HL-60 (cell line): ENCODE measurements around the gene PARD3.

Source experiments
- DNase-seq, 2 experiments: peaks; one replicate each; pipeline ENCODE4 v3.0.0-alpha.2; 2010 to 2020; ENCODE audit warnings: low read depth in 1 of 2, low spot score in 1 of 2
- H3K27ac ChIP-seq: fragments of 250-450 bp; sonication (Bioruptor Pico); replicated peaks from 2 replicates; pipeline ENCODE4 v1.5.1; 2020; ENCODE audit warnings: mild to moderate bottlenecking, moderate library complexity
- H3K27me3 ChIP-seq: fragments of 250-450 bp; sonication (Bioruptor Pico); 2 replicates; pipeline ENCODE4 v1.5.1; 2021; ENCODE audit warnings: mild to moderate bottlenecking, moderate library complexity; ENCODE audit not compliant: insufficient read depth, poor library complexity, severe bottlenecking
- H3K4me3 ChIP-seq: replicated peaks from 2 replicates; pipeline ENCODE4 v1.5.1; 2011; ENCODE audit warnings: mild to moderate bottlenecking, control low read depth, low read length; ENCODE audit not compliant: insufficient read depth
- GABPA ChIP-seq: IDR thresholded peaks from 2 replicates; pipeline ENCODE4 v1.6.1; 2012; ENCODE audit warnings: low read depth
- POLR2AphosphoS5 ChIP-seq: IDR thresholded peaks from 2 replicates; pipeline ENCODE4 v1.6.1; 2012; ENCODE audit warnings: low read depth
- SPI1 ChIP-seq: IDR thresholded peaks from 2 replicates; pipeline ENCODE4 v1.6.1; 2012; ENCODE audit warnings: low read depth, mild to moderate bottlenecking, borderline replicate concordance
- TF ChIP-seq, protein P1 (sequence below): IDR thresholded peaks from 2 replicates; pipeline ENCODE4 v1.6.1; 2012; ENCODE audit warnings: low read depth; ENCODE audit not compliant: insufficient replicate concordance
- TF ChIP-seq, protein P2 (sequence below): IDR thresholded peaks from one replicate; pipeline ENCODE4 v1.5.1; 2011; ENCODE audit warnings: low read length, control low read depth, inconsistent platforms; ENCODE audit not compliant: insufficient read depth

Gene PARD3

DNA sequence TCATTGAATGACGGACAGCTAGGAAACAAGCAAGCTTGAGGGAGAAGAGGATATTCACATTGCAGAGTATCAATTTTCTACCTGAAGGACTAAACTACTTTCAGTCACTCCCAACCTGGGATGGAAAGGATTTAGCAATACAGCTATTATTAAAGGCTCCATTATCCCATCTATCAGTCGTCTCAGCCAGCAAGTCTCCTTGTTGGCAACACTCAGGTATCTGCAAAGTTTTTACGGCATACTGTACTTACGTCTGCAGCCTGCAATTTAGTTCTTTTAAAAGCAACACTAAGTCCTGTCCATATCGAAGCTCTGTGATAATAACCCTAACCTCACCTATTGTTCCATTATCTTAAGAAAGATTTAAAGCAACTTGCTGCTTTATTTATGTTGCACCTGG is 689.4 kb downstream of the PARD3 start:
- no peak for DNase-seq
- no peak overlapping the region for H3K4me3 ChIP-seq
- TF ChIP-seq GABPA: no peak
- TF ChIP-seq POLR2AphosphoS5: no peak
- TF ChIP-seq, protein P1, sequence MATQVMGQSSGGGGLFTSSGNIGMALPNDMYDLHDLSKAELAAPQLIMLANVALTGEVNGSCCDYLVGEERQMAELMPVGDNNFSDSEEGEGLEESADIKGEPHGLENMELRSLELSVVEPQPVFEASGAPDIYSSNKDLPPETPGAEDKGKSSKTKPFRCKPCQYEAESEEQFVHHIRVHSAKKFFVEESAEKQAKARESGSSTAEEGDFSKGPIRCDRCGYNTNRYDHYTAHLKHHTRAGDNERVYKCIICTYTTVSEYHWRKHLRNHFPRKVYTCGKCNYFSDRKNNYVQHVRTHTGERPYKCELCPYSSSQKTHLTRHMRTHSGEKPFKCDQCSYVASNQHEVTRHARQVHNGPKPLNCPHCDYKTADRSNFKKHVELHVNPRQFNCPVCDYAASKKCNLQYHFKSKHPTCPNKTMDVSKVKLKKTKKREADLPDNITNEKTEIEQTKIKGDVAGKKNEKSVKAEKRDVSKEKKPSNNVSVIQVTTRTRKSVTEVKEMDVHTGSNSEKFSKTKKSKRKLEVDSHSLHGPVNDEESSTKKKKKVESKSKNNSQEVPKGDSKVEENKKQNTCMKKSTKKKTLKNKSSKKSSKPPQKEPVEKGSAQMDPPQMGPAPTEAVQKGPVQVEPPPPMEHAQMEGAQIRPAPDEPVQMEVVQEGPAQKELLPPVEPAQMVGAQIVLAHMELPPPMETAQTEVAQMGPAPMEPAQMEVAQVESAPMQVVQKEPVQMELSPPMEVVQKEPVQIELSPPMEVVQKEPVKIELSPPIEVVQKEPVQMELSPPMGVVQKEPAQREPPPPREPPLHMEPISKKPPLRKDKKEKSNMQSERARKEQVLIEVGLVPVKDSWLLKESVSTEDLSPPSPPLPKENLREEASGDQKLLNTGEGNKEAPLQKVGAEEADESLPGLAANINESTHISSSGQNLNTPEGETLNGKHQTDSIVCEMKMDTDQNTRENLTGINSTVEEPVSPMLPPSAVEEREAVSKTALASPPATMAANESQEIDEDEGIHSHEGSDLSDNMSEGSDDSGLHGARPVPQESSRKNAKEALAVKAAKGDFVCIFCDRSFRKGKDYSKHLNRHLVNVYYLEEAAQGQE: no peak
- no peak for TF ChIP-seq SPI1
- TF ChIP-seq, protein P2, sequence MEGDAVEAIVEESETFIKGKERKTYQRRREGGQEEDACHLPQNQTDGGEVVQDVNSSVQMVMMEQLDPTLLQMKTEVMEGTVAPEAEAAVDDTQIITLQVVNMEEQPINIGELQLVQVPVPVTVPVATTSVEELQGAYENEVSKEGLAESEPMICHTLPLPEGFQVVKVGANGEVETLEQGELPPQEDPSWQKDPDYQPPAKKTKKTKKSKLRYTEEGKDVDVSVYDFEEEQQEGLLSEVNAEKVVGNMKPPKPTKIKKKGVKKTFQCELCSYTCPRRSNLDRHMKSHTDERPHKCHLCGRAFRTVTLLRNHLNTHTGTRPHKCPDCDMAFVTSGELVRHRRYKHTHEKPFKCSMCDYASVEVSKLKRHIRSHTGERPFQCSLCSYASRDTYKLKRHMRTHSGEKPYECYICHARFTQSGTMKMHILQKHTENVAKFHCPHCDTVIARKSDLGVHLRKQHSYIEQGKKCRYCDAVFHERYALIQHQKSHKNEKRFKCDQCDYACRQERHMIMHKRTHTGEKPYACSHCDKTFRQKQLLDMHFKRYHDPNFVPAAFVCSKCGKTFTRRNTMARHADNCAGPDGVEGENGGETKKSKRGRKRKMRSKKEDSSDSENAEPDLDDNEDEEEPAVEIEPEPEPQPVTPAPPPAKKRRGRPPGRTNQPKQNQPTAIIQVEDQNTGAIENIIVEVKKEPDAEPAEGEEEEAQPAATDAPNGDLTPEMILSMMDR: no peak
- no peak overlapping the region for H3K27ac ChIP-seq
- no peaks in the 10 kb centered on the region for H3K27me3 ChIP-seq

DNA sequence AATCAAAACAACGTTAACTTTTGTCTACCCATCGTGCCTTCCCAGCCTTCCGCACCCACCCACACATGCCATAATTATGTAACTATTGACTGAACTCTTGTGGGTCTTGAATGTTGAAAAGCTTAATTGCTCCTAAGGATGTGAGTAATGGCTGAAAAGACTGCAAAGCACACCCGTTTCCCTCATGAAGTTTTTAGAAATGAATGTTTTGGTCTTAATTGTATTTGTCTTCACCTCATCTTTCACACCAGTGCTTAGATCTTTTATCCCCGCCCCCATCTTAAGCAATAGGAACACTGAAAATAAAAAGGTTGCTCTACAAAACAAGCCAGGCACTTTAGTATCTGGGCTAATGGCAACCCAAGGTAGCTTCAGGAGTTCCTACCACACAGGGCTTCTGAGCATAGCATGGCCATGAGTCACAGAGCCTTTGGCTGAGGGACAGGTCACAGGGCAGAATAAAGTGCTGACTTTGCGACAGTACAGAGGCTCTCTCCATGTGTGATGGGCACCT is 690.5 kb downstream of the PARD3 start:
- H3K27me3 ChIP-seq: no peaks in the 10 kb centered on the region
- no peak overlapping the region for H3K27ac ChIP-seq
- H3K4me3 ChIP-seq: no peak overlapping the region
- TF ChIP-seq, protein P1: no peak
- TF ChIP-seq GABPA (no peak), SPI1 (no peak), POLR2AphosphoS5 (no peak)
- TF ChIP-seq, protein P2: no peak
- DNase-seq: no peak

DNA sequence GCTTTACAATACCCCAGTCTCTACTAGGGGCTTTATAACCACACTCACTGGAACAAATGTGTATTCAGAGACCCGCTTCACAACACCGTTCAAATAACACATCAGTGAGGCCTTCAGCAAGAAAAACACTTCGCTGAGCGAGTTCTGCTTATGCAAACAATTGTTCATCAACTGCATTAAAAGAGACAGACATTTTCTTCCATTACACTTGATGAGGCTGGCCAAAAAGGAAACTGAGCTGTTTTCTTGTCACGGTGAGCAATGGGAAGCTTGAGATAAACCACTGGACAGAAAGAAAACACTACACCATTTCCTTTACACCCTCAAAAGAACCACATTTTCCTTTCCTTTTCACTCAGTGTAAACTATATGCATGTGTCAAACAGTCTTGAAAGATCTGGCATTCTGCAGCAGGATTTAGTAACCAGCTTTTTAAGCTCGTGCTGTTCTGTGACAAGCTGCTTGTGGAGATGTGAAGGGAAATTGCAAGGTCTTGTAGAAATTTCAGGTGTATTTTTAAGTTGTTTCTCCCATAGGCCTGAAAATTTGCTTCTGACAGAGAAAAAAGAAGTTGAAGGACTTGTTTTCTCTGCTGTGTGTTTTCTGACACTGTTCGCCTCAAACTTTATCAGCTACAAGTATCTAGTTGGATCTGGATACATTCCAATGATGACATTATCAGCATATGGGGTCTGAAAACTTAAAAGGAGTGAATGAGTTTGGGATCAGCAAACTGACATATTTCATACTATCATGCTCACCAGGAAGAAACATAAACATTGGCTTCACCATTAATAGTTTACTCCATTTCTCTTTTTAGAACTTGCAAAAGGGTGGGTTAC is 693.1 kb downstream of the PARD3 start:
- no peak for DNase-seq
- TF ChIP-seq POLR2AphosphoS5 (no peak), GABPA (no peak), SPI1 (no peak)
- TF ChIP-seq, protein P1: no peak
- TF ChIP-seq, protein P2: no peak
- H3K27me3 ChIP-seq: no peaks in the 10 kb centered on the region
- no peak overlapping the region for H3K27ac ChIP-seq
- H3K4me3 ChIP-seq: no peak overlapping the region
